Measurements from ENCODE around the gene PDCD6IP.
"Not testable (repeated sequence)": the region's sequence is repeated elsewhere in the genome, so short reads cannot be mapped to it uniquely, and the experiment has no call there.

The PDCD6IP gene

GRCh38 chr3:33798418-33799201 is at the start of gene PDCD6IP:
TSS of gene PDCD6IP (plus strand) at chr3:33798630. CDS start at chr3:33798729, 99 bp downstream.
- peak; percentile 92 for DNase-seq

GRCh38 chr3:33749546-33750210 is 48.8 kb upstream of the PDCD6IP start:
- DNase-seq = no peak

GRCh38 chr3:33750211-33750548 is 48.2 kb upstream of the PDCD6IP start:
- DNase-seq = no peak

DNA sequence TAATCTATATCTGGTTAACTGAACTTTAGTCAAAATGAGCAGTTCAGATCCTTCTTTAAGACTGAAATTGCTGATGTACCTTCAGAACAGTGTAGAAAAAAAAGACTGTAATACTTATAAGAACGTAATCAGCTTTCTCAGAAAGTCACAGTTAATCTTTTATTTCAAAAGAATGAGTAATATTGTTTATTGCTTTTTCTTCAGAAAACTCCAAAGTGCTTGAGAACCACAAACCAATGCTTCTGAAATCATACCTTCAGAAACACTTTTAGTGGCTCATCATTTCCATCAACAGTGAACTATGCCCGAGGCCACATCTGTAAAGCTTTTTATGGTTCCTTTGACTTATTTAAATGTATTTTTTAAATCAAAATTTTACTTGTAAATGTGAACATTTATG is 47.1 kb upstream of the PDCD6IP start:
- no peak for DNase-seq

DNA sequence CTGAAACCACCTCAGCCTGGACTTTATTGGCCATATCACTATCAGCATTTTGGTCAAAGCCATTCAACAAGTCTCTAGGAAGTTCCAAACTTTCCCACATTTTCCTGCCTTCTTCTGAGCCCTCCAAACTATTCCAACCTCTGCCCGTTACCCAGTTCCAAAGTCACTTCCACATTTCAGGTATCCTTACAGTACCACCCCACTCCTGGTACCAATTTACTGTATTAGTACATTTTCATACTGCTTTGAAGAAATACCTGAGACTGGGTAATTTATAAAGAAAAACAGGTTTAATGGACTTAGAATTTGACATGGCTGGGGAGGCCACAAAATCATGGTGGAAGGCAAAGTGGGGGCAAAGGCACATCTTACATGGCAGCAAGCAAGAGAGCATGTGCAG is 44.0 kb upstream of the PDCD6IP start:
- DNase-seq = not testable (repeated sequence)

GRCh38 chr3:33758281-33758680 is 40.1 kb upstream of the PDCD6IP start:
- no peak for DNase-seq

DNA sequence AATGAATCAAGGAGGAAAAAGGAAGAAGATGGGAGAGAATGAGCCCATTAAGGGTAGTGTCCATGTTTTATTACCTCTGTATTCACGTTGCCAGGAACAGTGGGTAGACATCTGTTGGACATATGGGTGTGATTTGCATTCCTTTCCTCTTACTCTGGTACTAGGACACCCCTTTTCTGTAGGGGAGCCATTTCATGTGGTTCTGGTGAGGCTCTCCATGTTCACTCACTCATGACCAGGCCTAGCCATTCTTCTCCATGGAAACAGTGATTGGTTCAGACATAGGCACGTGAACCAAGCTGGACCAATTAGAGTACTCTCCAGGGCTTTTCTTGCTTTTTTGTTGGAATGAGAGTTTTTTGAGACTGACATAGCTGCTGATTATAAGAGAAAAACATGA is 39.6 kb upstream of the PDCD6IP start:
- no peak for DNase-seq

- DNase-seq = no peak
Observed at GRCh38 chr3:33768578-33769330, 29.7 kb upstream of the PDCD6IP start.

DNA sequence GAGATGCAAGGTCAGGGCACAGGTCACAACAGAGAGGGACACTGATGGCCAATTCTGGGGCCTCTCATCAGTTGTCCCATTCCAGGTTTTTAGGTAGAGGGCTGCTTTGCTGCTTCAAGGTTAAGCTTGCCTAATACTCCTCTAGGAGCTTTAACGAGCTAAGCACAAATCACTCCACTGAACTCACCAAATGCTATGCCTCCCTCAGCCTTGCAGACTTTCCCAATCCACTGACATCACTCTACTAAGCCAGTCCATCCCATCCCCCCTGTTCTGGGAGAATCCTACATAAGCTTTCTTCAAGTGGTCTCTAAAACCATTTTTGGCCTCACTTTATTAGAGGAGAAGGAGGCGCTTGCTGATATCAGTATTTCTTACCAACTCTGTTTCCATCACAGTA is 24.8 kb upstream of the PDCD6IP start:
- no peak for DNase-seq

DNA sequence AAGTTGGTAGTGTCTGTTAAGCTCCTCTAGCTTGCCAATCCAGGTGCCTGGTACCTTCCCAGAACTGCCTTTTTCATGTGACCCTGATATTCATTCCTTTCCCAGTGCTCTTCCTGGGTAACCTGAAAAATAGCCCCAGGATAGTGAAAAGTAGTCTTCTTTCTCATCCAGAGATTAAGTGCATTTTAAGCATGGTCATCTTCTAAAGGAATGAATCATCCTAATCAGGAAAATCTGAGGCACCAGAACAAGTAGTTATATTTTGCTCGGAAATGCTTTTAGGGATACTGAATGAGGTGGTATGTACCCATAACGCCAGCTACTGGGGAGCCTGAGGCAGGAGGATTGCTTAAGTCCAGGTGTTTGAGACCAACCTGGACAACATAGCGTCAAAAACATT is 23.1 kb upstream of the PDCD6IP start:
- DNase-seq = no peak

GRCh38 chr3:33777996-33778395 is 20.4 kb upstream of the PDCD6IP start:
- no peak for DNase-seq

DNA sequence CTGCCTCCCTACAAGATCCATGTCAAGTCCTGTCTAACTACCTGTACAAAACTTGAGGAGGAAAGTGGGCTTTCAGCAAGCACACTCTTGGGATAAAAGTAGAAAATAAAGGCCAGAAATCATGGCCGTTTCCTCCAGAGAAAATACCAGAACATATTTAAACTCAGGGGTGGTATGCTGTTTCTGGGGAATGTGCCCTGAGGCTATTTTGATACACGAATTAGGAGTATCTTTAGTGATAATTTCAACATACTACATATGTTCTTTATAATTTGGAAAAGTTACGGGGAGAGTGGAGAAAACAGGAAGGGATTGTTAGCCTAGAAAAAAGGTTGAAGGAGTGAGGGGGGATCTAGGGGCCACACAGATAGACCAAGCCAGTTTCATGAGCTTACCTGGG is 18.7 kb upstream of the PDCD6IP start:
- DNase-seq = no peak

DNA sequence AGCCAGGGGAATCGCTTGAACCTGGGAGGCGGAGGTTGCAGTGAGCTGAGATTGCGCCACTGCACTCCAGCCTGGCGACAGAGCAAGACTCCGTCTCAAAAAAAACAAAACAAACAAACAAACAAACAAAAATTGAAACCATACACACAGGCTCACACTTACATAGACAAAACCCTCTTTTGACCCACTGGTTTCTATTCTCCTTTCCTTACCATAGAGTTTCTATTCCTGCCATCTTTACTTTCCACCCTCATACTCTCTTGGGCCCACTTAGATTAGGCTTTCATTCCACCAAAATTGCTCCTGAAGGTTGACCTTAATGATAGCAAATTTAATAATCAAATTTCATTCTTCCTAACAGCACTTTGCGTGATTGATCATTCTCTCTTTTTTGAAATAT is 17.0 kb upstream of the PDCD6IP start:
- not testable (repeated sequence) for DNase-seq

GRCh38 chr3:33786565-33787327 is 11.7 kb upstream of the PDCD6IP start:
- DNase-seq = no peak

- peak; percentile 65 for DNase-seq
Observed at GRCh38 chr3:33787328-33788009, 11.0 kb upstream of the PDCD6IP start.

DNA sequence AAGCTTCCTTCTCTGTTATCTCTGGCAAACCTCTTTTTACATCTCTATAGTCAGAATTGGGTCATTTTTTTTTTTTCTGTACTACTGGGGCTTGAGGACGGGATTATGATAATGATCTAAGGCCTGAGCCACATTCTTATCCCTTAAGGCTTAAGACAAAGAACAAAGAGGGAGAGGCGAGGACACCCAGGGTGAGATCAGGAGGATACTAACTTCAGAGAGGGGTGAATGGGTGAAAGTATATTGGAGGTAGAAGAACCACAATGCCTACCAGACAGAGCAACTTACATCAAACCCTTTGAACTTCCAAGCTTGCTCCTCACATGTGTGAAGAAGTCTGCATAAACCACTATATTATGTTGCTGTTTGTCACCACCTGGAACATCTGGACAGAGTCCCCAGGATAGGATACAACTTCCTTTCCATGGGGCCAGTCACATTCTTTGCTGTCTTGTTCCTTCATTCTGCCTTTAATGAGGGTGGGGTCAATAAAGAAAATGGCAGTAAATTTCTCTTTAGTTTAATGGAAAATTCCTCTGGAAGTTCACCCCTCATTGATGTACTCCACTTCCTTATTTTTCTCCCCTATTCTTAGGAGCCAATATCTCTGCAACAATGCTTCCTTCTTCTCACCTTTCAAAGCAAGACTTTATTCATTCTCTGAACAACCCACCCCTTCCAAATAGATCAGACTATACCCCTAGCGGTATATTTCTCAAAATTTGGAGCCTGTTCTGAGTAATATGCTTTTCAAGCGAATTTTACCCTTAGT is 9.1 kb upstream of the PDCD6IP start:
- no peak for DNase-seq

- no peak for DNase-seq
Observed at GRCh38 chr3:33790091-33790490, 8.3 kb upstream of the PDCD6IP start.

GRCh38 chr3:33791477-33792166 is 6.8 kb upstream of the PDCD6IP start:
- DNase-seq = no peak

DNA sequence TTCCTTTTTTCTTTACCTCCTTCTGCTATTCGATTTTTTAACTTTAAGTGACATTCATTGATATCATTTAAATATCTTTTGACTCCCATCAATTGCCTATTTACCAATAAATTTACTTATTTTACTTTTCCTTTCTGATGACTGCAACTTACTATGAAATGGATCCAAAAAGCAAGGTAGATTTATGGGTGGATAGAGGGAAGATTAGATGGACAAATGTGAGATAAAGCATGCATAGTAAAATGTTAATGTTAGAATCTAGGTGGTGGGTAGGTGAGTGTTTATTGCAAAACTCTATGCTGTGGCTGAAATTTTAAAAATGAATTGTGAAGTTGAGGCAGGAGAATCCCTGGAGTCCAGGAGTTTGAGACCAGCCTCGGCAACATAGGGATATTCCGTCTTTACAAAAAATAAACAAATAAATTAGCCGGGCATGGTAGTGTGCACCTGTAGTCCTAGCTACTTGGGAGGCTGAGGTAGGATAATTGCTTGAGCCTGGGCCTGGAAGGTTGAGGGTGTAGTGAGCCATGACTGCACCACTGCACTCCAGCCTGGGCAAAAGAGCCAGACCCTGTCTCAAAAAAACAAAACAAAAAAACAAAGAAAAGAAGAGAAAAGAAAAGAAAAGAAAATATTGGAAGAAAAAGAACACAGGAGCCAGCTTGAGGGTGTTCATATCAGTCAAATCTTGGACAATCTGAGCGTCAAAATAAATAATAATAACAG is 6.1 kb upstream of the PDCD6IP start:
- no peak for DNase-seq

- DNase-seq = no peak
Observed at GRCh38 chr3:33795131-33795530, 3.3 kb upstream of the PDCD6IP start.

Data from stimulated activated CD4-positive, alpha-beta T cell treated with anti-CD3 and anti-CD28 coated beads, Interleukin-4, amount 100 ng/mL, for 24 hours (primary cell).